GM12801 (cell line): ENCODE results near the gene TBCK.

ENCODE experiments used
- CTCF ChIP-seq: IDR thresholded peaks from one replicate; pipeline ENCODE4 v1.5.1; 2011; ENCODE audit warnings: control low read depth; ENCODE audit not compliant: insufficient read length; ENCODE audit errors: extremely low read depth

TBCK gene

GRCh38 chr4:106337916-106338315 lies 21.9 kb upstream of the TBCK start:
- TF ChIP-seq CTCF: no peak

GRCh38 chr4:106336618-106337017 lies 20.6 kb upstream of the TBCK start:
- no peak for TF ChIP-seq CTCF

- TF ChIP-seq CTCF: no peak
These were observed 18.9 kb upstream of the TBCK start for GRCh38 chr4:106334741-106335470.

- TF ChIP-seq CTCF: no peak
These were observed 17.2 kb upstream of the TBCK start for GRCh38 chr4:106333186-106333585.

GRCh38 chr4:106329041-106329618 lies 13.1 kb upstream of the TBCK start:
- no peak for TF ChIP-seq CTCF

GRCh38 chr4:106325800-106326199 lies 9.8 kb upstream of the TBCK start:
- no peak for TF ChIP-seq CTCF

- no peak for TF ChIP-seq CTCF
These were observed 7.1 kb upstream of the TBCK start for GRCh38 chr4:106323119-106323518.
